ENCODE data around the gene GRAMD1A.
A peak's percentile ranks its signal among the peaks of the same experiment; 100 is the strongest.

GRAMD1A gene

GRCh38 chr19:35058370-35058769 is 58.2 kb downstream of the GRAMD1A start:
- DNase-seq, result no peak

- DNase-seq, result no peak
Measured at GRCh38 chr19:35059006-35059798, 59.1 kb downstream of the GRAMD1A start.

GRCh38 chr19:35059799-35060091 is 59.6 kb downstream of the GRAMD1A start:
- DNase-seq, result no peak

- no peak for DNase-seq
Measured at GRCh38 chr19:35060160-35060855, 60.2 kb downstream of the GRAMD1A start.

- DNase-seq, result no peak
Measured at GRCh38 chr19:35061583-35062373, 61.7 kb downstream of the GRAMD1A start.

- no peak for DNase-seq
Measured at GRCh38 chr19:35062942-35063341, 62.8 kb downstream of the GRAMD1A start.

- peak; percentile 14 for DNase-seq
Measured at GRCh38 chr19:35063940-35064818, 64.1 kb downstream of the GRAMD1A start.

- no peak for DNase-seq
Measured at GRCh38 chr19:35065574-35065973, 65.5 kb downstream of the GRAMD1A start.

- DNase-seq, result no peak
Measured at GRCh38 chr19:35066121-35066520, 66.0 kb downstream of the GRAMD1A start.

GRCh38 chr19:35066691-35067563 is 66.8 kb downstream of the GRAMD1A start:
- peak; percentile 85 for DNase-seq

GRCh38 chr19:35068941-35069634 is 69.0 kb downstream of the GRAMD1A start:
- no peak for DNase-seq

- DNase-seq, result no peak
Measured at GRCh38 chr19:35069696-35070095, 69.6 kb downstream of the GRAMD1A start.

GRCh38 chr19:35070471-35070870 is 70.3 kb downstream of the GRAMD1A start:
- DNase-seq, result no peak

- no peak for DNase-seq
Measured at GRCh38 chr19:35073516-35073915, 73.4 kb downstream of the GRAMD1A start.

GRCh38 chr19:35073941-35074340 is 73.8 kb downstream of the GRAMD1A start:
- no peak for DNase-seq

- DNase-seq, result no peak
Measured at GRCh38 chr19:35074426-35075201, 74.5 kb downstream of the GRAMD1A start.

GRCh38 chr19:35075202-35076025 is 75.3 kb downstream of the GRAMD1A start:
- DNase-seq, result no peak

GRCh38 chr19:35076026-35076370 is 75.9 kb downstream of the GRAMD1A start:
- no peak for DNase-seq
